Liver (tissue), 9 donors: ENCODE results near the gene CHD9NB. TPM values are rescaled to one million over a fixed set of nuclear protein-coding genes. Genes with fewer than 3 reads are reported as not detected.

Experiments
- DNase-seq: peaks from one replicate; pipeline ENCODE4 v3.0.0-alpha.2; 2017; ENCODE audit warnings: low spot score
- H3K27ac ChIP-seq, 2 donors: one replicate each; pipeline ENCODE4 v1.7.0; 2013; ENCODE audit warnings: inconsistent platforms in 2 of 2, low read length in 2 of 2, control low read depth in 1 of 2, low read depth in 1 of 2, mild to moderate bottlenecking in 1 of 2
- H3K27me3 ChIP-seq, 4 donors: one replicate each; pipeline versions ENCODE4 v1.6.1 to v1.7.0; 2013; ENCODE audit warnings: low read length in 3 of 4, inconsistent platforms in 1 of 4, mild to moderate bottlenecking in 1 of 4, moderate library complexity in 1 of 4; ENCODE audit not compliant: control insufficient read depth in 4 of 4, insufficient read depth in 4 of 4
- H3K36me3 ChIP-seq, 4 donors: one replicate each; pipeline versions ENCODE4 v1.6.1 to v1.7.0; 2013; ENCODE audit warnings: low read length in 3 of 4, mild to moderate bottlenecking in 3 of 4, low read depth in 1 of 4, moderate library complexity in 1 of 4; ENCODE audit not compliant: control insufficient read depth in 4 of 4, insufficient read depth in 3 of 4
- H3K4me1 ChIP-seq, 4 donors: one replicate each; pipeline versions ENCODE4 v1.6.1 to v1.7.0; 2013; ENCODE audit warnings: low read length in 3 of 4, mild to moderate bottlenecking in 3 of 4, moderate library complexity in 1 of 4; ENCODE audit not compliant: control insufficient read depth in 4 of 4, insufficient read depth in 4 of 4
- H3K4me3 ChIP-seq, 3 donors: one replicate each; pipeline versions ENCODE4 v1.6.1 to v1.7.0; 2013; ENCODE audit warnings: low read length in 3 of 3, control low read depth in 1 of 3, low read depth in 1 of 3, mild to moderate bottlenecking in 1 of 3
- H3K9ac ChIP-seq, 2 donors: one replicate each; pipeline ENCODE4 v1.7.0; 2013; ENCODE audit warnings: low read length in 2 of 2, mild to moderate bottlenecking in 2 of 2, moderate library complexity in 2 of 2, control low read depth in 1 of 2, low read depth in 1 of 2
- H3K9me3 ChIP-seq, 4 donors: one replicate each; pipeline versions ENCODE4 v1.6.1 to v1.7.0; 2013; ENCODE audit warnings: low read length in 3 of 4; ENCODE audit not compliant: control insufficient read depth in 4 of 4
- ATF3 ChIP-seq: IDR thresholded peaks from 2 replicates; pipeline ENCODE4 v1.6.1; 2016; ENCODE audit warnings: antibody characterized with exemption
- CTCF ChIP-seq: fragments of 150-350 bp; IDR thresholded peaks from 2 replicates; pipeline ENCODE4 v1.5.1; 2017; ENCODE audit warnings: improper control_type of control experiment, low read depth, low read length; ENCODE audit not compliant: missing input control
- EGR1 ChIP-seq, 2 donors: IDR thresholded peaks; 2 replicates each; pipeline ENCODE4 v1.6.1; 2016 to 2018; ENCODE audit warnings: antibody characterized with exemption in 2 of 2, low read depth in 2 of 2
- FOXA1 ChIP-seq: IDR thresholded peaks from 2 replicates; pipeline ENCODE4 v1.6.1; 2016; ENCODE audit warnings: antibody characterized with exemption
- FOXA2 ChIP-seq: IDR thresholded peaks from 2 replicates; pipeline ENCODE4 v1.6.1; 2016; ENCODE audit warnings: antibody characterized with exemption
- GABPA ChIP-seq, 2 donors: IDR thresholded peaks in 1 of 2; conservative IDR thresholded peaks in 1 of 2; 2 replicates each; pipeline ENCODE4 v1.6.1; 2016; ENCODE audit warnings: antibody characterized with exemption in 2 of 2, mild to moderate bottlenecking in 1 of 2, moderate library complexity in 1 of 2
- HNF4A ChIP-seq, 2 donors: conservative IDR thresholded peaks; 2 replicates each; pipeline ENCODE4 v1.6.1; 2016; ENCODE audit warnings: antibody characterized with exemption in 2 of 2, mild to moderate bottlenecking in 2 of 2
- HNF4G ChIP-seq: IDR thresholded peaks from 2 replicates; pipeline ENCODE4 v1.6.1; 2016; ENCODE audit warnings: antibody characterized with exemption
- JUND ChIP-seq, 2 donors: IDR thresholded peaks; 2 replicates each; pipeline ENCODE4 v1.6.1; 2016; ENCODE audit warnings: antibody characterized with exemption in 2 of 2
- MAX ChIP-seq: IDR thresholded peaks from 2 replicates; pipeline ENCODE4 v1.6.1; 2016; ENCODE audit warnings: antibody characterized with exemption
- REST ChIP-seq: IDR thresholded peaks from 2 replicates; pipeline ENCODE4 v1.6.1; 2016; ENCODE audit warnings: antibody characterized with exemption, mild to moderate bottlenecking
- RXRA ChIP-seq, 2 donors: IDR thresholded peaks; 2 replicates each; pipeline ENCODE4 v1.6.1; 2017 to 2018; ENCODE audit warnings: antibody characterized with exemption in 2 of 2, mild to moderate bottlenecking in 1 of 2
- SP1 ChIP-seq: IDR thresholded peaks from 2 replicates; pipeline ENCODE4 v1.6.1; 2018; ENCODE audit warnings: antibody characterized with exemption, mild to moderate bottlenecking
- TAF1 ChIP-seq: conservative IDR thresholded peaks from 2 replicates; pipeline ENCODE4 v1.6.1; 2016; ENCODE audit warnings: antibody characterized with exemption, mild to moderate bottlenecking
- YY1 ChIP-seq: IDR thresholded peaks from 2 replicates; pipeline ENCODE4 v1.6.1; 2016; ENCODE audit warnings: antibody characterized with exemption, mild to moderate bottlenecking
- ZBTB33 ChIP-seq: IDR thresholded peaks from 2 replicates; pipeline ENCODE4 v1.6.1; 2016; ENCODE audit warnings: antibody characterized with exemption
- WGBS: extraction: QIAGEN DNeasy Blood & Tissue Kit; methylation state at CpG from one replicate; pipeline ENCODE4 v1.1.7; 2013; 5-methylcytosine and 5-hydroxymethylcytosine counted together
- polyA plus RNA-seq, 2 donors: library from polyadenylated mRNA; stranded (reverse) in 1 of 2; unstranded in 1 of 2; fragments of 200-250 nt in 1 of 2; fragments of >200 nt in 1 of 2; fragmentation: Nextera tagmentation in 1 of 2; extraction: Ambion mirVana in 1 of 2; gene quantifications; one replicate each; pipeline versions ENCODE4 v1.2.1 to v1.2.3, GENCODE V29; 2013 to 2015
- total RNA-seq, 2 donors: library from RNA; depleted of rRNA; stranded (reverse); fragments of >200 nt; gene quantifications; one replicate each; pipeline ENCODE4 v1.2.3, GENCODE V29; 2014
- donor health status: healthy.
- donor health status: healthy.
- donor health status: healthy.
- donor health status: healthy.
- donor health status: healthy.

The CHD9NB gene
- total and polyA plus RNA-seq, 4 donors, result 0.05 to 0.42 (median 0.18) TPM; not detected in 1

GRCh38 chr16:53056392-53056881 lies 3.7 kb upstream of the CHD9NB start:
- peak overlapping the region; percentile 93 to 95 for H3K27ac ChIP-seq

More at GRCh38 chr16:53056392-53056881, 3.7 kb upstream of the CHD9NB start:
- no peaks in the 10 kb centered on the region for H3K27me3 ChIP-seq
- H3K4me1 ChIP-seq, result peaks cover 10 to 58% (median 41%) of the 10 kb centered on the region in 4 donors
- 76% methylated on average over 8 of the region's 8 CpGs for WGBS
- H3K4me3 ChIP-seq, result peak overlapping the region in 1 of 3 donors; percentile 90
- TF ChIP-seq GABPA (IDR thresholded peaks at IDR 0.05 in 1 of 2, conservative IDR thresholded peaks at IDR 0.05 in 1 of 2) (no peak), HNF4A (conservative IDR thresholded peaks at IDR 0.05) (peak in 1 of 2 donors; percentile 22), TAF1 (no peak), YY1 (no peak), JUND (IDR thresholded peaks at IDR 0.05) (no peak), REST (no peak), FOXA1 (no peak), FOXA2 (no peak), HNF4G (no peak), SP1 (no peak), RXRA (IDR thresholded peaks at IDR 0.05) (peak in 1 of 2 donors; percentile 23), ZBTB33 (no peak), MAX (no peak), EGR1 (IDR thresholded peaks at IDR 0.05; ENCODE audit: low read depth in 2 of 2) (no peak), CTCF (no peak), ATF3 (no peak)
- no peaks in the 10 kb centered on the region for H3K9me3 ChIP-seq
- no peak for DNase-seq
- H3K36me3 ChIP-seq, result no peaks in the 10 kb centered on the region
- H3K9ac ChIP-seq, result peak overlapping the region in 1 of 2 donors; percentile 71
